GM12878 (cell line): ENCODE data around the gene RIC8B. TPM values are rescaled to one million over a fixed set of nuclear protein-coding genes. Genes with fewer than 3 reads are reported as not detected.
A peak's percentile ranks its signal among the peaks of the same experiment; 100 is the strongest.

Experiments used
- ATAC-seq: fragments of 200-7000 bp; cut with Tn5 transposase; 3 replicates; pipeline ENCODE4 v1.9.1; 2020; ENCODE audit warnings: mild to moderate bottlenecking, moderate library complexity
- BruUV-seq: library from RNA; stranded (reverse); fragments of 400-500 nt; replicated peaks from 2 replicates; lab custom pipeline; 2021; lab: Mats Ljungman, UMichigan
- CTCF ChIA-PET: fragments of 300-600 bp; sonication (Branson Sonifier 250); formaldehyde crosslinking; extraction: SDS; loops from one replicate; lab custom pipeline; 2021; ENCODE audit warnings: inconsistent platforms; lab: Yijun Ruan, JAX
- POLR2A ChIA-PET: fragments of 350-600 bp; formaldehyde crosslinking; extraction: SDS; loops from one replicate; lab custom pipeline; 2021; ENCODE audit warnings: inconsistent platforms; lab: Charles Lee
- RAD21 ChIA-PET: fragments of 300-600 bp; sonication (Branson Sonifier 250); formaldehyde crosslinking; loops from one replicate; lab custom pipeline; 2023; ENCODE audit warnings: antibody characterized with exemption; ENCODE audit not compliant: unreplicated experiment; lab: Charles Lee
- SMC1A ChIA-PET: fragments of 300-600 bp; sonication (Branson Sonifier 250); formaldehyde crosslinking; loops from one replicate; lab custom pipeline; 2023; ENCODE audit not compliant: unreplicated experiment, uncharacterized antibody; lab: Charles Lee
- DNase-seq: peaks from one replicate; pipeline ENCODE4 v3.0.0-alpha.2; 2011; ENCODE audit warnings: low read depth, low spot score
- FAIRE-seq: peaks from 3 replicates; lab custom pipeline; 2011; peaks lifted over from hg19 to GRCh38; lab: Jason Lieb, UNC
- H2AFZ ChIP-seq: 2 replicates; pipeline ENCODE4 v1.6.0; 2011; ENCODE audit warnings: low read depth, low read length, control low read depth; ENCODE audit not compliant: control insufficient read depth
- H3K27ac ChIP-seq: 2 replicates; pipeline ENCODE4 v1.5.1; 2011; ENCODE audit warnings: control low read depth; ENCODE audit not compliant: control insufficient read depth, insufficient read depth
- H3K27me3 ChIP-seq, 2 experiments: replicated peaks in 1 of 2; 2 replicates each; pipeline versions ENCODE4 v1.6.0 to v1.6.1; 2011; ENCODE audit warnings: low read length in 1 of 2; ENCODE audit not compliant: control insufficient read depth in 2 of 2, insufficient read depth in 2 of 2
- H3K36me3 ChIP-seq, 2 experiments: 2 replicates each; pipeline ENCODE4 v1.5.1; 2011; ENCODE audit warnings: low read length in 1 of 2; ENCODE audit not compliant: control insufficient read depth in 2 of 2, insufficient read depth in 2 of 2
- H3K4me1 ChIP-seq: 2 replicates; pipeline ENCODE4 v1.6.1; 2011; ENCODE audit warnings: mild to moderate bottlenecking, low read length, moderate library complexity, mixed read lengths; ENCODE audit not compliant: control insufficient read depth, insufficient read depth
- H3K4me2 ChIP-seq: 2 replicates; pipeline ENCODE4 v1.6.0; 2011; ENCODE audit warnings: control low read depth; ENCODE audit not compliant: control insufficient read depth, insufficient read depth
- H3K4me3 ChIP-seq: fragments of 200-600 bp; sonication (generic); 2 replicates; pipeline ENCODE4 v1.5.1; 2016
- H3K79me2 ChIP-seq: 2 replicates; pipeline ENCODE4 v1.6.0; 2011; ENCODE audit warnings: low read length; ENCODE audit not compliant: control insufficient read depth, insufficient read depth
- H3K9ac ChIP-seq: 2 replicates; pipeline ENCODE4 v1.8.0; 2011; ENCODE audit warnings: low read length, control low read depth, mixed read lengths; ENCODE audit not compliant: control insufficient read depth, insufficient read depth
- H3K9me3 ChIP-seq: replicated peaks from 3 replicates; pipeline ENCODE4 v1.5.1; 2011; ENCODE audit warnings: mild to moderate bottlenecking, low read length; ENCODE audit not compliant: control insufficient read depth, insufficient read depth
- H4K20me1 ChIP-seq: 2 replicates; pipeline ENCODE4 v1.6.0; 2011; ENCODE audit not compliant: control insufficient read depth, insufficient read depth
- BCLAF1 ChIP-seq: fragments of 450-650 bp; IDR thresholded peaks from 2 replicates; pipeline ENCODE4 v1.6.1; 2017; ENCODE audit warnings: antibody characterized with exemption, mild to moderate bottlenecking, moderate library complexity
- RAD21 ChIP-seq: IDR thresholded peaks from 2 replicates; pipeline ENCODE4 v1.6.1; 2011; ENCODE audit warnings: mild to moderate bottlenecking, low read depth, low read length, moderate library complexity; ENCODE audit not compliant: insufficient read depth
- SUPT20H ChIP-seq: IDR thresholded peaks from 2 replicates; pipeline ENCODE4 v1.6.1; 2011; ENCODE audit warnings: low read depth, mild to moderate bottlenecking, low read length, moderate library complexity, borderline replicate concordance; ENCODE audit not compliant: control insufficient read depth
- WGBS: methylation state at CpG from one replicate; pipeline ENCODE4 v1.1.6; 2016; ENCODE audit warnings: low lambda C conversion rate; ENCODE audit not compliant: insufficient replicate concordance, insufficient coverage; ENCODE audit errors: missing lambda C conversion rate; 5-methylcytosine and 5-hydroxymethylcytosine counted together
- in situ Hi-C: fragments of 300-500 bp; cut with MboI; formaldehyde crosslinking; loops from 9 replicates; pipeline ENCODE4 v1.14.3; 2018; ENCODE audit warnings: mixed read lengths
- intact Hi-C: fragments of 100-400 bp; cut with micrococcal nuclease; formaldehyde crosslinking; loops from one replicate; pipeline ENCODE4 v1.14.2; 2022; ENCODE audit not compliant: unreplicated experiment
- polyA plus RNA-seq, 11 experiments: library from polyadenylated mRNA; depleted of rRNA in 4 of 11; unstranded in 6 of 11; stranded (reverse) in 5 of 11; fragments of >200 nt; fragmentation: Nextera tagmentation in 4 of 11; fragmentation: Illumina TruSeq in 1 of 11; extraction: Ambion mirVana in 4 of 11; extraction: Trizol in 1 of 11; gene quantifications; 1 replicate in 1 of 11; 2 replicates in 10 of 11; pipeline versions ENCODE4 v1.2.1 to v1.2.3, GENCODE V29; 2011 to 2016; ENCODE audit warnings: inconsistent platforms in 2 of 11, missing spikeins in 2 of 11, low read depth in 1 of 11
- total RNA-seq, 4 experiments: library from RNA; depleted of rRNA in 3 of 4; stranded (reverse); fragments of >200 nt in 3 of 4; fragmentation: Illumina TruSeq in 1 of 4; extraction: Trizol in 1 of 4; gene quantifications; 2 replicates each; pipeline versions ENCODE4 v1.2.1 to v1.2.3, GENCODE V29; 2013 to 2021

The RIC8B gene
- total and polyA plus RNA-seq, 10 of the 15 experiments (the other 5 are each of a cell fraction or from before 2014, with no cell fraction given), result 2.3 to 10.8 (median 6.2) TPM

GRCh38 chr12:106897082-106897481 is 122.6 kb downstream of the RIC8B start:
- Histone ChIP-seq H3K27me3 (peaks cover 0 to 2% of the 10 kb centered on the region in 2 experiments; a peak in 2 of 4 replicates), H3K4me1 (no peaks in the 10 kb centered on the region), H3K36me3 (no peaks in the 10 kb centered on the region), H3K9me3 (no peaks in the 10 kb centered on the region), H3K27ac (no peak overlapping the region), H3K4me2 (no peak overlapping the region)
- no peak for ATAC-seq
- ChIA-PET CTCF (interaction anchor here (1.3 kb wide), 1 partner anchor 13 kb away, joined by 3 read pairs; no protein-coding TSS in a partner anchor), RAD21 (interaction anchor here (1.1 kb wide), 1 partner anchor 11 kb away, joined by 3 read pairs; no protein-coding TSS in a partner anchor)
- no TSS peak for BruUV-seq
- WGBS, result 23% methylated on average over 6 of the region's 6 CpGs
- no peak for DNase-seq
- TF ChIP-seq BCLAF1, result no peak
- no peak for TF ChIP-seq SUPT20H
- TF ChIP-seq RAD21, result 0 out of 2 replicates have a peak, but pooled peaks have one; percentile 5
- TF ChIP-seq, all 136 proteins: peak for 1
- Histone ChIP-seq H3K9ac (no peak overlapping the region), H3K79me2 (no peaks in the 10 kb centered on the region), H3K4me3 (no peak overlapping the region), H4K20me1 (no peaks in the 10 kb centered on the region), H2AFZ (no peak overlapping the region)
- in situ Hi-C loops, result no loop called here
- POLR2A ChIA-PET, result no interaction called here
- SMC1A ChIA-PET, result interaction anchor here (0.7 to 1.1 kb wide), 3 partner anchors 12 to 148 kb away, joined by 3 read pairs; no protein-coding TSS in a partner anchor
- intact Hi-C loops, result no loop called here
- FAIRE-seq, result no peak
